Right lung (tissue), 5 donors: Measurements from ENCODE around the gene DENND1C. TPM values are rescaled to one million over a fixed set of nuclear protein-coding genes. Genes with fewer than 3 reads are reported as not detected.
"Not testable (repeated sequence)": the region's sequence is repeated elsewhere in the genome, so short reads cannot be mapped to it uniquely, and the experiment has no call there.

Experiments
- DNase-seq, 2 donors: peaks; one replicate each; pipeline ENCODE4 v3.0.0-alpha.2; 2013
- polyA plus RNA-seq, 5 donors: library from polyadenylated mRNA; unstranded; fragments of 120-200 nt; gene quantifications; one replicate each; pipeline versions ENCODE4 v1.2.1 to v1.2.3, GENCODE V29; 2013; ENCODE audit warnings: inconsistent platforms in 1 of 5, low replicate concordance in 1 of 5; ENCODE audit not compliant: insufficient read length in 5 of 5, insufficient read depth in 1 of 5

Gene DENND1C
- polyA plus RNA-seq, 5 donors = 14.6 to 23.3 (median 16.6) TPM

GRCh38 chr19:6509118-6509971 lies 27.8 kb upstream of the DENND1C start:
- DNase-seq = no peak

DNA sequence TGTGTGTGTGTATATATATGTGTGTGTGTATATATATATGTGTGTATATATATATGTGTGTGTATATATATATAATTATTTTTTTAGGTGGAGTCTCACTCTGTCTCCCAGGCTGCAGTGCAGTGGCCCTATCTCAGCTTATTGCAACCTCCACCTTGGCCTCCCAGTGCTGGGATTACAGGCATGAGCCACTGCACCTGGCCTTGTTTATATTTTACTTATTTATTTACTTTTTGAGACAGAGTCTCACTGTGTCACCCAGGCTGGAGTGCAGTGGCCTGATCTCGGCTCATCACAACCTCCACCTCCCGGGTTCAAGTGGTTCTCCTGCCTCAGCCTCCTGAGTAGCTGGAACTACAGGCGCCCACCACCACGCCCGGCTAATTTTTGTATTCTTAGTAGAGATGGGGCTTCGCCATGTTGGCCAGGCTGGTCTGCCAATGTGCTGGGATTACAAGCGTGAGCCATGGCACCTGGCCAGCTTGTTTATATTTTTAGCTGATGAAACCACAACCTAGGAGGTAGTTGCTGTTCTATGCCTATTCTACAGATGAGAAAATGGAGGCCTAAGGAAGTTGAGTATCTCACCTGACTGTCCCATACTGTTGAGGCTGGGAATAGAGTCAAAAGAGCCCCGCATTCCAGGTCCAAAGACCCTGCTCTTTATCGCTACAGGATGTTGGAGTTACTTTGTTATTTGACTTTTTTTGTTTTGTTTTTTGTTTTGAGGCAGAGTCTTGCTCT lies 26.6 kb upstream of the DENND1C start:
- not testable (repeated sequence) for DNase-seq

DNA sequence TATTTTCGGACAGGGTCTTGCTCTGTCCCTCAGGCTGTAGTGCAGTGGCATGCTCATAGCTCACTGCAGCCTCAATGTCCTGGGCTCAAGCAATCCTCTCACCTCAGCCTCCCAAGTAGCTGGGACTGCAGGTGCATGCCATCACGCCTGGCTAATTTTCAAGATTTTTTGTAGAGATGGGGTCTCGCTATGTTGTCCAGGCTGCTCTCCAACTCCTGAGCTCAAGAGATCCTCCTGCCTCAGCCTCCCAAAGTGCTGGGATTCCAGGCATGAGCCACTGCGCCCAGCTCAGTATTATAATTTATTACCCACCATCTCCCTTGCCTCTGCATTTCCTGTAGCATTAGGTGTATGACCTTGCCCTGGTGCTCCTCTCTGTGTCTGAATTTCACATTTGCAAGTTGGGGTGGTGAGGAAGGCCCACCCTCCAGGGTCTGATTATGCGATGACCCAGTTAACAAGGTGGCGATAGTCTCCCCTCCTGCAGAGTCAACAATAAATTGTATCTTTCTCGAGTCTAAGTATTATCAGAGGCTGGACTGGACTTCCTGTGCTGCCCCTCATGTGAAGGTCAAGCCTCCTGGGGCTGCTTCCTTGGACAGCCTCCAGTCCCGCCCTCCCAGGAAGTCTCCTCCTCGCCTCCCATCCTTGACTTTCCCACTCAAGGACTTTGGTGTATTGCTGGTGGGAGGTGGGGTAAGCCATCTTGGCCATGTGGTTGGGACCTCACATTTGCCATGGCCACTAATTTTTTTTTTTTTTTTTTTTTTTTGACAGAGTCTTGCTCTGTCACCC lies 22.0 kb upstream of the DENND1C start:
- DNase-seq = no peak

DNA sequence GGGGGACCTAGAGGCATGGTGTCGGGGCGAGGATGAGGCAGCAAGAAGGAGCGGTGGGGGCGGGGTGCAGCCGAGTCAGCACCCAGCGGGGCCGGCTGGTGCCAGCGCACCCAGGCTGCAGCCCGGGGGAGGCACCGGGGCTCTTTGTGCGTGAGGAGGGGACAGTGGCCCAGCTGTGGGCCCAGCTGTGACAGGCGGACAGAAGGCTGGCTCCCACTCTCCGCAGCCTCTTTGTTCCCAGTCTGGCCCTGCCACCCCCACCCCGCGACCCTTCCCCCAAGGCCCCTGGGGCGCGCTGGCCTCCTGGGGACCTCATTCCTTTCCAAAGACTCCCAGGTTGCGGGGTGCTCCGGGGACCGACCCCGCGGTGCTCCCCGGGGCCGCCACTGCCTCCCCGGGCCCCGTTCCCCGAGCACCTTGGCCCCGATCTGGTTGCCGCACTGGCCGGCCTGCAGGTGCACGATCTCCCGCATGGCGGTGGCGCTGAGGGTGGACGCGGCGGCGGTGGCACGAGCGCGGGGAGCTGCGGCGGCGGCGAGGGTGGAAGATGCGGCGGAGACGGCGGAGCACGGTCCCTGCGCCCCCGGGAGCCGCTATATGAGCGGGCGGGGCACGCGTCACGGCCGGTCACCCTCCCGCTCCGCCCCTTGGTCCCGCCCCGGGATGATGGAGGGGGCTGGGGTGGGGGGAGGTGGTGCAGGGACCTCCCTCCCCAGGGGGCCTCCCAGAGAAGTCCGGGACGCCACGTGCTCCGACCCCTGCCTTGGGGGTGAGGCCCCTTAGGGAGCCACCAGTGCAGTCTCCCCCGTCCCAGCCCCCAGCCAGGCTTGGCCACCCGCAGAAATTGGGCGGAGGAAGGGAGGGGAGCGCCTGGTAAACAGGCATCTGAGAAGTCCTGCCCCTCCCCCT lies 20.4 kb upstream of the DENND1C start, which contains the start of gene TUBB4A:
Gene TUBB4A (minus strand): TSS at position 570 of the 909 bp plus-strand sequence. CDS start 97 bp downstream, at position 473.
- DNase-seq = no peak

DNA sequence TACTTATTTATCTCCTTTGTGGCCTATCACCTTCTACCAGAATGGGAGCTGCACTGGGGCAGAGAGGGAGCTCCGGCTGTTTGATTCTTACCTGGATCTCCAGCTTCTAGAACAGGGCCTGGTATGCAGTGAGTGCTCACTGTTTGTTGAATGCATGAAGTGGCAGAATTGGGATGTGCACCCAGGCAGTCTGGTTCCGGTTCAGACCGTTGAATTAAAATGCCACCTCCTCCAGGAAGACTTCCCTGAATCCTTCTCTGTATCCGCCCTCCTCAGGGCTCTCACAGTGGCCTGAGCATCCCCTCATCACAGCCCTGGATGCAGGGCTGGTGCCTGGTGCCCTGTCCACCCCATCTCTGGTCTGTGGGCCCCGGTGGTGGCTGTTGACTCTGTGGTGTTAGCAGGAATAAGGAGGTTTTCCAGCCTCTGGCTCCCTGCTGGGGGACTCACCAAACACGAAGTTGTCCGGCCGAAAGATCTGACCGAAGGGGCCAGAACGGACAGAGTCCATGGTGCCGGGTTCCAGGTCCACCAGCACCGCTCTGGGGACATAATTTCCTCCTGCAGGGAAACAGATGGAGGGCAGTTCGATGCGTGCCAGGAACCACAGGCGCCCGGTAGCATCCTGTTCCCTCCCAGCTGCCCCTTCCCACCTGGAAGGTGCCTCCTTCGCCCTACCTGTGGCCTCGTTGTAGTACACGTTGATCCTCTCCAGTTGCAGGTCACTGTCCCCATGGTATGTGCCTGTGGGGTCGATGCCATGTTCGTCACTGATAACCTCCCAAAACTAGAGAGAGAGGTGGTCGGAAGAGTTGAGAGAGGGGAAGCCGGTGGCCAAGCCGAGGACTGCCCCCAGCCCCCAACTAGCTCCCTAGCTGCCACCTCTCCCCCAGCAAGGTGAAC lies 19.5 kb upstream of the DENND1C start:
- DNase-seq = no peak

- no peak for DNase-seq
Observed at GRCh38 chr19:6499052-6499790, 17.6 kb upstream of the DENND1C start.

- DNase-seq = no peak
Observed at GRCh38 chr19:6498294-6499036, 16.9 kb upstream of the DENND1C start.

DNA sequence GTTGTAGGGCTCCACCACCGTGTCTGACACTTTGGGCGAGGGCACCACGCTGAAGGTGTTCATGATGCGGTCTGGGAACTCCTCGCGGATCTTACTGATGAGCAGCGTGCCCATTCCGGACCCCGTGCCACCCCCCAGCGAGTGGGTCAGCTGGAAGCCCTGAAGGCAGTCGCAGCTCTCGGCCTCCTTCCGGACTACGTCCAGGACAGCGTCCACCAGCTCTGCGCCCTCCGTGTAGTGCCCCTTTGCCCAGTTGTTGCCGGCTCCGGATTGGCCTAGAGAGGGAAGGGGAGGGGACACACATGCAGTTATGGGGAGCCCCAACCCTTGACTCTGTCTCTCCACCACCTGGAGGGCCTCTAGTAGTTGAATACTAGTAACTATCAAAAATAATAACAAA lies 14.4 kb upstream of the DENND1C start:
- DNase-seq = no peak

DNA sequence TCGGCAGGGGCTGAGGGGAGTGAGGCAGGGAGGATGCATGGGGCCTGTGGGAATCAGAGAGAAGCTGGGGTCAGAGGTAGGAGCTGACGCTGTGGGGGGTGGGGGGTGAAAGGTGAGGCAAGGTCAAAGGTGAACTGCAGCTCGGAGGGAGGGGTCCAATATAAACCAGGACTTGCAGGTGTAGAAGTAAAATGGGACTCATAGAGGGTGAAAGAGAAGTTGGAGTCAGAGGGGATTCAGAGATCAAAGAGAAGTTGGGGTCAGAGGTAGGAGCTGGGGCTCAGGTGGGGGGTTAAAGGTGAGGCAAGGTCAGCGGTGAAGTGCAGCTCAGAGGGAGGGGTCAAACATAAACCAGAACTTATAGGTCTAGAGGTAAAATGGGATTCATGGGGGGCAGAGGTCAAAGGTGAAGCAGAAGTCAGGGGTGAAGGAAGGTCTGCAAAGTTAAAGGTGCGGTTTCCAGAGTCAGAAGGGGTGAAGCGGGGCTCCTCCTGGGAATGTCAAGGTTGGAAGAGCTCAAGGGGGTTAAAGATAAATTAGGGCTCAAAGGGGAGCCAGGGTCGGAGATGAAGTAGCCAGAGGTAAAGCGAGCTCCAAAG lies 12.9 kb upstream of the DENND1C start:
- no peak for DNase-seq

GRCh38 chr19:6491802-6492592 lies 10.4 kb upstream of the DENND1C start:
- no peak for DNase-seq

- DNase-seq = no peak
Observed at GRCh38 chr19:6490134-6490533, 8.5 kb upstream of the DENND1C start.

- no peak for DNase-seq
Observed at GRCh38 chr19:6489278-6490061, 7.9 kb upstream of the DENND1C start.

- DNase-seq = no peak
Observed at GRCh38 chr19:6484831-6485230, 3.2 kb upstream of the DENND1C start.

- no peak for DNase-seq
Observed at GRCh38 chr19:6484230-6484629, 2.6 kb upstream of the DENND1C start.

GRCh38 chr19:6483235-6483634 lies 1.6 kb upstream of the DENND1C start:
- DNase-seq = no peak

DNA sequence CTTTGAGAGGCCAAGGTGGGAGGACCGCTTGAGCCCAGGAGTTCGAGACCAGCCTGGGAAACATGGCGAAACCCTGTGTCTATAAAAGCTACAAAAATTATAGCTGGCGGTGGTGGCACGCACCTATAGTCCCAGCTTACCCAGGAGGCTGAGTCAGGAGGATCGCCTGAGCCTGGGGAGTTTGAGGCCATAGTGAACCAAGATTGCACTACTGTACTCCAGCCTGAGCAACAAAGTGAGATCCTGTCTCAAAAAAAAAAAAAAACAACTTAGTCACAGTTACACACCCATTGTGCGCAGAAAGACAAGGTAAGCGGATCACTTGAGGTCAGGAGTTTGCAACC lies 728 bp upstream of the DENND1C start:
- no peak for DNase-seq
